Fibroblast of the aortic adventitia (primary cell): Measurements from ENCODE around the gene EXOSC2. TPM values are rescaled to one million over a fixed set of nuclear protein-coding genes. Genes with fewer than 3 reads are reported as not detected.

Experiments used
- DNase-seq: peaks from one replicate; pipeline ENCODE4 v3.0.0-alpha.2; 2010; ENCODE audit warnings: low read depth
- H3K4me3 ChIP-seq: 2 replicates; pipeline ENCODE4 v1.5.1; 2011; ENCODE audit warnings: low read depth, mild to moderate bottlenecking, control low read depth, low read length, moderate library complexity
- CTCF ChIP-seq: IDR thresholded peaks from 2 replicates; pipeline ENCODE4 v1.5.1; 2011; ENCODE audit warnings: mild to moderate bottlenecking, low read length, control low read depth, inconsistent platforms; ENCODE audit not compliant: insufficient read depth
- total RNA-seq: library from RNA; depleted of rRNA; stranded (reverse); fragments of >200 nt; gene quantifications from 2 replicates; pipeline ENCODE4 v1.2.3, GENCODE V29; 2012; ENCODE audit warnings: low replicate concordance

EXOSC2 gene
- total RNA-seq, 1 donor = 31.5 TPM

DNA sequence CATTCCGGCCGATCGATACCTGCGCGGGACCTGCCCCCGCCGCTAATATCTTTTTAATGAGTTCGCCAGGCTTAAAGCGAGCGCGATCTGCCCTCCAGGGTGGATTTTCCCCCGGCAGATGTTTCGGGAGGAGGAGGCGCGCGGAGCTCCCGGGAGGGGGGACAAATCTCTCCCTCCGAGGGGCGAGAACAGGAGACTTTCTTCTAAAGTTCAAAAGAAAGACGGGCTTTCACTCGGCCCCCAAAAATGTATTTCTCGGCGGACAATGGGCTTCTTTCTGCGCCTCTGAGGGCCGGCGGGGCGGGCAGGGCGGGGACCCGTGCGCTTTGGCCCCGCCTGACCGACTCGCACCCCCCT lies 33.3 kb upstream of the EXOSC2 start:
- no peak overlapping the region for H3K4me3 ChIP-seq

GRCh38 chr9:130660683-130661450 lies 32.7 kb upstream of the EXOSC2 start:
- no peak for TF ChIP-seq CTCF
- no peak overlapping the region for H3K4me3 ChIP-seq
- DNase-seq = no peak

More for the DNA sequence above, 33.3 kb upstream of the EXOSC2 start:
- no peak for TF ChIP-seq CTCF
- DNase-seq = no peak

GRCh38 chr9:130661451-130662098 lies 32.0 kb upstream of the EXOSC2 start:
- DNase-seq = no peak
- TF ChIP-seq CTCF = no peak
- H3K4me3 ChIP-seq = no peak overlapping the region

DNA sequence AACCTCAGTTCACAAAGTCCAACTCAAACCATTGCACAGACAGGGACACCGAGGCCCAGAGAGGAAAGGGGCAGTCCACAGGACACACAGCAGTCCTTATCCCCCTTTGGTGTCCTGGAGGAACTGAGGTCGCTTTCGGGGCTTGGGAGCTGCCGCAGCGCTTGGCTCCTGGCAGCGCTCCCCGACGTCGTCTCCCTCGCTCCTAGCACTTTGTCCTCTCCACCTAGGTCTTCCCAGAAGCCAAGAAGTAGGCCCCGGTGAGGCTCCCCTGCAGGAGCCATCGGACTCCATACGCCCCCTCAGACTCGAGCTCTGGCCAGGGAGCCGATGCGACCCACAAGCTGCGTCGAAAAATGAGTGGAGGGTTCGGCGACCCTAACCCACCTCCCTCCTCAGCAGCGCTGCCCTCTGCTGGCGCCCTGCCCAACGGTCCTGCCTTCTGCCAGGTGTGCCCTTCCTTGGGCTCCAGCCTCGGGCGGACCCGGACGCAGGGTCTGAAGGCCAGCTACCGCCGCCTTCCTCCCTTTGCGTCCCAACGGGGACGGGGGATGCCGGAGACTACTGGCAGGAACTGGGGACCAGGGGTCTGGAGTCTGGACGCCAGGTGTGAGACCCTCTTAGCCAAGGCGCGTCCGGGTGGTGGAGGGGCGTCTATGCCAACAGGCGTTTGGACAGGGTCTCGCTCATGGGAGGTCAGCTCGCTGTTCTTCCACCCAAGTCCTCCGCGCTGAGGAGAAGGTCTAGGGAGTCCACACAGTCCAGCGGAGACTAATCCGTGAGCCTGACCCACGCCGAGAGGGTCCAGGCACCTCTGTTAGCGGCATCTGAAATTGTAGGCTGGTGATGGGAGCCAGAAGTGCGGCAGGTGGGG lies 31.2 kb upstream of the EXOSC2 start:
- no peak for DNase-seq
- no peak overlapping the region for H3K4me3 ChIP-seq
- no peak for TF ChIP-seq CTCF

DNA sequence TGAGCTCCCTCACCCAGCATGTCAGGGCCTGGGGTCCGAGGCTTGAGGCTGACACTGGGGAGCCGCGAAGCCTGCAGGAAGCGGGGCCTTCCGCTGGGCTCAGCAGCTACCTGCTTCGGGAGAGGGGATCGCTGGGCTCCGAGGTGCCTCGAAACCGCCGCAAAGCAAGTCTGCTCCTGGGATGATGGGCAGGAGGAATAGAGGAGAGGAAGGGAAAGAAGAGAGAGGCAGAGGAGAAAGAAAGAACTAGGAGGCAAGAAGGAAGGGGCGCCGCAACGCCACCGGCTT lies 30.7 kb upstream of the EXOSC2 start:
- no peak overlapping the region for H3K4me3 ChIP-seq
- no peak for DNase-seq
- TF ChIP-seq CTCF = no peak

GRCh38 chr9:130663258-130663976 lies 30.2 kb upstream of the EXOSC2 start:
- TF ChIP-seq CTCF = no peak
- no peak overlapping the region for H3K4me3 ChIP-seq
- DNase-seq = no peak
